WERI-Rb-1 (cell line): ENCODE results near the gene RBMXL3.

Experiments
- DNase-seq: peaks from one replicate; pipeline ENCODE4 v3.0.0-alpha.2; 2020
- H3K27ac ChIP-seq: fragments of 250-450 bp; sonication (Bioruptor Pico); 2 replicates; pipeline ENCODE4 v1.5.1; 2020; ENCODE audit warnings: mild to moderate bottlenecking, moderate library complexity
- H3K27me3 ChIP-seq: fragments of 250-450 bp; sonication (Bioruptor Pico); 2 replicates; pipeline ENCODE4 v1.5.1; 2021; ENCODE audit warnings: mild to moderate bottlenecking, low read depth, moderate library complexity; ENCODE audit not compliant: insufficient read depth, severe bottlenecking
- H3K36me3 ChIP-seq: fragments of 250-450 bp; sonication (Bioruptor Pico); 2 replicates; pipeline ENCODE4 v1.5.1; 2020; ENCODE audit warnings: mild to moderate bottlenecking, moderate library complexity
- H3K4me3 ChIP-seq: 2 replicates; pipeline ENCODE4 v1.5.1; 2011; ENCODE audit warnings: low read depth, mild to moderate bottlenecking, control low read depth, low read length
- H3K9me3 ChIP-seq: fragments of 250-450 bp; sonication (Bioruptor Pico); 2 replicates; pipeline ENCODE4 v1.5.1; 2021; ENCODE audit warnings: mild to moderate bottlenecking, moderate library complexity; ENCODE audit not compliant: severe bottlenecking
- TF ChIP-seq, protein P1 (sequence below): IDR thresholded peaks from 2 replicates; pipeline ENCODE4 v1.5.1; 2011; ENCODE audit warnings: low read depth, mild to moderate bottlenecking, control low read depth, inconsistent platforms, low read length

The RBMXL3 gene

DNA sequence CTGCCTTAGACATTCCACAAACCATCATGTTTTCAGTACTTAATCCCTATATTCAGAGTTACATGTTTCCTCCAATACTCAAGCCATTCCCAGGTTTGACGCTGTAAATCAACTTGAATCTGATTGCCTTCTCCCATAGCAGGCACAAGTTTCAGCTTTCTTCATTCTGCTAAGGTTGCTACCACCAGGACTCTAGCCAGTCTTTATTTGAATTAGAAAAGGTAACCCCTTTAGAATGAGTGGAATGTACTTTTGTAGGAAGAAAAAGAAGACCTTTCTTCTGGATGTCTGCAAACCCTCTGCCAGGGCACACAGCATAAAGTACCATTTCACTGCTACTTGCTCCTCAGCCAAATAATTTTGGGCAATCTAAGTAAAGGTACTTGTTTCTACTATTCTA lies 10.7 kb upstream of the RBMXL3 start:
- Histone ChIP-seq H3K36me3 (peaks cover 5% of the 10 kb centered on the region; the same call in 1 of the 2 replicates), H3K27me3 (peaks cover 2% of the 10 kb centered on the region), H3K4me3 (no peak overlapping the region), H3K27ac (no peak overlapping the region), H3K9me3 (no peaks in the 10 kb centered on the region)
- TF ChIP-seq, protein P1, sequence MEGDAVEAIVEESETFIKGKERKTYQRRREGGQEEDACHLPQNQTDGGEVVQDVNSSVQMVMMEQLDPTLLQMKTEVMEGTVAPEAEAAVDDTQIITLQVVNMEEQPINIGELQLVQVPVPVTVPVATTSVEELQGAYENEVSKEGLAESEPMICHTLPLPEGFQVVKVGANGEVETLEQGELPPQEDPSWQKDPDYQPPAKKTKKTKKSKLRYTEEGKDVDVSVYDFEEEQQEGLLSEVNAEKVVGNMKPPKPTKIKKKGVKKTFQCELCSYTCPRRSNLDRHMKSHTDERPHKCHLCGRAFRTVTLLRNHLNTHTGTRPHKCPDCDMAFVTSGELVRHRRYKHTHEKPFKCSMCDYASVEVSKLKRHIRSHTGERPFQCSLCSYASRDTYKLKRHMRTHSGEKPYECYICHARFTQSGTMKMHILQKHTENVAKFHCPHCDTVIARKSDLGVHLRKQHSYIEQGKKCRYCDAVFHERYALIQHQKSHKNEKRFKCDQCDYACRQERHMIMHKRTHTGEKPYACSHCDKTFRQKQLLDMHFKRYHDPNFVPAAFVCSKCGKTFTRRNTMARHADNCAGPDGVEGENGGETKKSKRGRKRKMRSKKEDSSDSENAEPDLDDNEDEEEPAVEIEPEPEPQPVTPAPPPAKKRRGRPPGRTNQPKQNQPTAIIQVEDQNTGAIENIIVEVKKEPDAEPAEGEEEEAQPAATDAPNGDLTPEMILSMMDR, result no peak
- no peak for DNase-seq

DNA sequence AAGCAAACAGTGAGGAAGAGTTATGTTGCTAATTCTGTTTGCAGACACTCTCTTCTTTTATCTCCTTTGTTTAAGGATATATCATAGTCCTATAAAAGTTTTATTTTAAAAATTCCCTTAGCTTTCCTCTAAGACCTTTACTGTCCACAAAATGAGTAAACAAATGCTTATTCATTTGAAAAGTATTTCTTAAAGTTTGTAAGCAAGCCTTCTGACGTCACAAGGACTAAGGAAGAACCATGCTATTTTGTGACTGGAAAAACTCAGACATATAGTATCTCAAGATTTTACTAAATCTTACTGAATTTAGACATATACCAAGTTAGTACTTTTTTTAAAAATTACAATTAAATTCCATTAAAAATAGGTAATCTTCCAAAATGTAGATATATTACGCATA lies 5.2 kb upstream of the RBMXL3 start:
- no peak for DNase-seq
- no peak overlapping the region for H3K27ac ChIP-seq
- peaks cover 17% of the 10 kb centered on the region for H3K27me3 ChIP-seq
- no peak overlapping the region for H3K4me3 ChIP-seq
- TF ChIP-seq, protein P1, result no peak
- H3K36me3 ChIP-seq, result 0 out of 2 replicates have a peak, but pooled peaks cover 5% of the 10 kb centered on the region
- H3K9me3 ChIP-seq, result no peaks in the 10 kb centered on the region

DNA sequence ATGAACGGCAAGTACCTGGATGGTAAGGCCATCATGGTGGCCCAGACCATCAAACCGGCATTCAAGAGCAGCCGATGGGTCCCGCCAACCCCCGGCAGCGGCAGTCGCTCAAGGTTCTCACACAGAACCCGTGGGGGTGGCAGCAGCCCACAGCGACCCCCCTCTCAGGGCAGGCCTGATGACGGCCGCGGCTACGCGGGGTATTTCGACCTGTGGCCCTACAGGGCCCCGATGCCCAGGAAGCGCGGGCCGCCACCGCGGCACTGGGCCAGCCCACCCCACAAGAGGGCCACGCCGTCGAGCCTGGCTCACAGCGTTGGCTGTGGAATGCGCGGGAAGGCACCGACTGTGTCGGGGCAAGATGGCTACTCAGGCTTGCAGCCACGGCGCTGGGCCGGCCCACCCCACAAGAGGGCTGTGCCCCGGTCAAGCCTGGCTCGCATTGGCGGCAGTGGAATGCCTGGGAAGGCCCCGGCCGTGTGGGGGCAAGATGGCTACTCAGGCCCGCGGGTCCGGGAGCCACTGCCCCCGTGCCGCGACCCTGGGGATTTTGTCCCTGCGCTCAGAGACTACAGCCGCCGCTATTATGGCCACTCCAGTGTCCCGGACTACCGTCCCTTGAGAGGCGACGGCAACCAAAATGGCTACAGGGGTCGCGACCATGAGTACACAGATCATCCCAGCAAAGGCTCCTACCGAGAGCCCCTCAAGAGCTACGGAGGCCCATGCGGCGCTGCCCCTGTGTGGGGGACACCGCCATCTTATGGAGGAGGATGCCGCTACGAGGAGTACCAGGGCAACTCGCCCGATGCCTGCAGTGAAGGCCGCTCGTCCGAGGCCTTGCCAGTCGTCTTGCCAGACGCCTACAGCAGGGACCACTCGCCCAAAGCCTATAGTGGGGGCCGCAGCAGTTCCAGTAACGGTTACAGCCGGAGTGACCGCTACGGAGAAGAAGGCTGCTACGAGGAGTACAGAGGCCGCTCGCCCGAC lies 731 bp downstream of the RBMXL3 start:
- Histone ChIP-seq H3K36me3 (no peaks in the 10 kb centered on the region), H3K27ac (no peak overlapping the region), H3K27me3 (peaks cover 22% of the 10 kb centered on the region), H3K9me3 (peaks cover 8% of the 10 kb centered on the region), H3K4me3 (no peak overlapping the region)
- no peak for DNase-seq
- TF ChIP-seq, protein P1, result no peak

DNA sequence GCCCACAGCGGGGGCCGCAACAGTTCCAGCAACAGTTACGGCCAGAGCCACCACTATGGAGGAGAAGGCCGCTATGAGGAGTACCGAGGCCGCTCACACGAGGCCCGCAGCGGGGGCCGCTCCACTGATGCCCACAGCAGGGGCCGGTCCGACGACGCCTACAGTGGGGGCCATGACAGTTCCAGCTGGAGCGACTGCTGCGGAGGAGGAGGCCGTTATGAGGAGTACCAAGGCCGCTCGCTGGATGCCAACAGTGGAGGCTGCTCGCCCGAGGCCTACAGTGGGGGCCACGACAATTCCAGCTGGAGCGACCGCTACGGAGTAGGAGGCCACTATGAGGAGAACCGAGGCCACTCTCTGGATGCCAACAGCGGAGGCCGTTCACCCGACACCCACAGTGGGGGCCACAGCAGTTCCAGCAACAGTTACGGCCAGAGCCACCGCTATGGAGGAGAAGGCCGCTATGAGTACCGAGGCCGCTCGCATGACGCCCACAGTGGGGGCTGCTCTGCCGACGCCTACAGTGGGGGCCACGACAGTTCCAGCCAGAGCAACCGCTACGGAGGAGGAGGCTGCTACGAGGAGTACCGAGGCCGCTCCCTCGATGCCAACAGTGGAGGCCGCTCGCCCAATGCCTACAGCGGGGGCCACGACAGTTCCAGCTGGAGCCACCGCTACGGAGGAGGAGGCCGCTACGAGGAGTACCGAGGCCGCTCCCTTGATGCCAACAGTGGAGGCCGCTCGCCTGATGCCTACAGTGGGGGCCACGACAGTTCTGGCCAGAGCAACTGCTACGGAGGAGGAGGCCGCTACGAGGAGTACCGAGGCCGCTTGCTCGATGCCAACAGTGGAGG lies 1.7 kb downstream of the RBMXL3 start:
- Histone ChIP-seq H3K27me3 (peaks cover 22% of the 10 kb centered on the region), H3K4me3 (no peak overlapping the region), H3K36me3 (no peaks in the 10 kb centered on the region), H3K27ac (no peak overlapping the region), H3K9me3 (peaks cover 8% of the 10 kb centered on the region)
- no peak for DNase-seq
- TF ChIP-seq, protein P1, result no peak

DNA sequence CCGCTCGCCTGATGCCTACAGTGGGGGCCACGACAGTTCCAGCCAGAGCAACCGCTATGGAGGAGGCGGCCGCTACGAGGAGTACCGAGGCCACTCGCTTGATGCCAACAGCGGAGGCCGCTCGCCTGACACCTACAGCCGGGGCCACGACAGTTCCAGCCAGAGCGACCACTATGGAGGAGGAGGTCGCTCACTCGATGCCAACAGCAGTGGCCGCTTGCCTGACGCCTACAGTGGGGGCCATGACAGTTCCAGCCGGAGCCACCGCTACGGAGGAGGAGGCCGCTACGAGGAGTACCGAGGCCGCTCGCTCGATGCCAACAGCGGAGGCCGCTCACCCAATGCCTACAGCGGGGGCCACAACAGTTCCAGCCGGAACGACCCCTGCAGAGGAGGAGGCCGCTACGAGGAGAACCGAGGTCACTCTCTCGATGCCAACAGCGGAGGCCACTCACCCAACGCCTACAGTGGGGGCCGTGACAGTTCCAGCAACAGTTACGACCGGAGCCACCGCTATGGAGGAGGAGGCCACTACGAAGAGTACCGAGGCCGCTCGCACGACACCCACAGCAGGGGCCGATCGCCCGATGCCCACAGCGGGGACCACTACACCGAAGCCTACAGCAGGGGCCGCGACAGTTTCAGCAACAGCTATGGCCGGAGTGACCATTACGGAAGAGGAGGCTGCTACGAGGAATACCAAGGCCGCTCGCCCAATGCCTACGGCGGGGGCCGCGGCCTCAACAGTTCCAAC lies 2.5 kb downstream of the RBMXL3 start:
- Histone ChIP-seq H3K27me3 (peaks cover 22% of the 10 kb centered on the region), H3K9me3 (peaks cover 8% of the 10 kb centered on the region), H3K36me3 (no peaks in the 10 kb centered on the region), H3K4me3 (no peak overlapping the region), H3K27ac (no peak overlapping the region)
- TF ChIP-seq, protein P1, result no peak
- no peak for DNase-seq
